ENCODE measurements around the gene HLA-DOB.

HLA-DOB gene

GRCh38 chr6:32843331-32843978, 26.7 kb upstream of the HLA-DOB start:
- no peak for DNase-seq (ENCODE audit: low spot score)

DNA sequence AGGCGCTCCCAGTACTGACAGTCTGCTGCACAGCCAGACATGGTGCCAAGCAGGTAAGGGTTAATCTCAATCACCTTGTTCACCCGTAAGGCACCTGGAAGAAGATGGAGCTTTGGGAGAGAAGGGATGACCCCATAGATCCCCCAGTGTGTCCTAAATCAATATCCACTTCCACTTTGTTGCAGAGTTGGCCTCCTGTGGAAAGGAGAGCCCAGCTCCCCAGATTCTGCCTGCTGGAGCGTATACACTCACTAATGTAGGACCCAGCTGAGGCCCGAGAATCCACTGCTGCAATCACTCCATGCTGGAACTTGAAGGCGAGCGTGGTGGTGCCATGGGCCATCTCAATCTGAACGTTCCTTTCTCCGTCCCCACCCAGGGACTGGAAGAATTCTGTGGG, 25.9 kb upstream of the HLA-DOB start:
- DNase-seq (ENCODE audit: low spot score), result no peak

DNA sequence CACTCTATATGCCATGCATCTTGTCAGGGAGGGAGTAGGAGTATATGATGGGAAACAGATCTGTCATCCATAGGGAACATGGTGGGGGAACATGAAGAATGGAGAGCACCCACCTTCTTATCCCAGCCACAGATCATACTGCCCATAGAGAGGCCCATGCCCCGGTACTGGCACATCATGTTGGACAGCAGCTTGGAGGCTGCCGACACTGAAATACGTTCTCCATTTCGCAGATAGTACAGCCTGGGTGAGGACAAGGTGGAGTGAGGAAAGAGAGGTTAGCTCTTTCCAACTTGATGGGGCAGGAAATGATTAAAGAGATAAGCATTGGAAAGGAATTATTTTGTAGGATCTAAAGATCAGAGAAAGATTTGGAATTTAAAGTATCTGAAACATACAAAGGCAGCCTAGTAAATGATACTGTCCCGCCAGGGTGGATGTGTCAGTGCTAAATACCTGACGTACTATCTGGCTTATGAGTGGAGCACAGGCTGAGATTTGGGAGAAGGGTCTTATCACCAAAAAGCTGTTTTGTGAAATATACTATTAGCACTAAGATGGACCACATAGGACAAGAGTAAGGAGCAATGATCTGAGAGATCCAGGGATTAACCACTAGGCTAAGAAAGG, 25.3 kb upstream of the HLA-DOB start:
- no peak for DNase-seq (ENCODE audit: low spot score)

DNA sequence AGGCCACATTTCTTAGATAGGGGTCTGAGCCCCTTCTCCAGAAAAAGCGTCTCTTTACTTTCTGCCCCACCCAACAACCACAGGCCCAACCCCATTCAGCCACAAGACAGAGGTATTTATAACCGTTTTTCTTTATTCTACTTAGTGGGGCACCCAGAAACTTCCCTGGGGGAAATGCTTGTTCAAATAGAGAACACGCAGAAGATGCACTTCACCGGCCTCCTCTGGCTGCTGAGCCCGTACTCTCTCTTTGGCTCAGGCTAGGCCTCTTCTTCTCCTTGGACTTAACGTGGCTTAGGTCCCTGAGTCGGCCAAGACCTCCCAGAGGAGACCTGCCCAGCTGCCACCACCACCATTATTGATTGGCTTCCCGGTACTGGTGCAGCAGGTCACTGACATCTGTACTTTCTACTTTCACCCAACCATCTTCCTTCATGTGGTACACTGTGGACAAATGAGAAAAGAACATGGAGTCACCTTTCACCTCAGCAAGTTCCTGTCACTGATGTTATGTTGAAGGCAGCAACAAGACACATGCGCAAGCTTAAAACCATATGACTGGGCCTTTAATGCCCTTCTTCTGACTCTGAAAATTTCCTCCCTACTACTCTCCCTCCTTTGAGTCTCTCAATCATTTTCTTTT, 23.9 kb upstream of the HLA-DOB start:
- no peak for DNase-seq (ENCODE audit: low spot score)

GRCh38 chr6:32839356-32839755, 22.6 kb upstream of the HLA-DOB start:
- no peak for DNase-seq (ENCODE audit: low spot score)

DNA sequence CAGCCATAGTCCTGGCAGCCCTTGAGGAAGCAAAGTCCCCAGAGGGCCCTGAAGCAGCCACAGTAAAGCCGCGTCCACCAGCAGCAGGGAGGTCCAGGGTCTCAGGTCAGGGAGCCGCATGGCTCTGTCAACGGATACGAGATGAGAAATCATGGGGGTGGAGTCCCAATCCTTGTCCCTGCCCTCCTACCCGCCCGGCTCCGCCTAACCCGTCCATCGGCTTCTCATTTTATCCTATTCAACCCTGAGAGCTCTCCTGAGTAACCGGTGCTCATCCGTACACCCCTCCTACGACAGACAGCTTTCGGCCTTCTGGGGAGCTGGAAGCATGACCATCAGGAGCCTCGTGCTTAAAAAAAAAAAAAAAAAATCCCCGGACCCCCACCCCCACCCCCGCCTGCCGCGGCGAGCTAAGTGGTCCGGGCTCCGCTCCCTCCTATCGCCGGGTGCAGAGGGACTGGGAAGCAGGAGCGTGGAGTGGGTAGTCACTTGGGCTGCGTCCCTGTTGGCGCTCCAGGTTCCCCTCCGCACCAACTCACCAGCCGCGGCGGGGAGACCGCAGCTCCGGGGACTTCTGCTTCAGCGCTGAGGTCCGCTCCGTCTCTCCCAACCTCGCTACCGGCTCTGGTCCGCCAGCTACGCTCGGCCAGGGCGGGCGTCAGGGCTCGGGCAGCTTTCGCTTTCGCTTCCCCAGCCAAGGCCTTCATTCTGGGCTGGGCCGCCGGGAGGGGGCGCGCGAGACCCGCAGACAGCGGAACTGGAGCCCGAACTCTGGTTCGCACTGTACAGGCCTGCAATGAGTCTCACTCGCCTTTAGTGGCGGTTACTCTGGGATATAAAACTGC, 21.5 kb upstream of the HLA-DOB start, which contains the start of gene TAP2:
Gene TAP2, minus strand, starts transcription at position 626 of the 845 bp plus-strand sequence. Its CDS starts 506 bp downstream, at position 120.
- DNase-seq (ENCODE audit: low spot score), result peak; percentile 95

DNA sequence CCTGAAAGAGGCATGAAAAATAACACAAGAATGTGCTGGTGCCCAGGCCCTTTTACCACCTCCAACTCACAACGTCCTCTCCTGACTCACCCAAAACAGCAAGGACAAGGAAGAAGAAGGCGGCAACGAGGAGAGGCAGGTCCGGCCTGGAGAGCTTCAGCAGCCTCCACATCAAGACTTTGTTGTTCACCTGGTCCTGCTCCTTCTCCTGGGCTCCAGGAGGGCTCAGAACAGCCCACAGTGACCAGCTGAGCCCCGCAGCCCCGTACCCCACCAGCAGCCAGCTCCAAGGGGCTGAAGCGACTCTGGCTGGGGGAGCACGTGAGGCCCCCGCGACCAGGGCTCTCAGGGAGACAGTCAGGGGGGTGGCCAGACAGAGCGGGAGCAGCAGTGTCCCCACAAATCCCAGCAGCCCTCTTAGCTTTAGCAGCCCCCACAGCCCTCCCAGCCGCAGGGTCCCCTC, 20.9 kb upstream of the HLA-DOB start:
- no peak for DNase-seq (ENCODE audit: low spot score)

GRCh38 chr6:32836873-32837272, 20.1 kb upstream of the HLA-DOB start:
- no peak for DNase-seq (ENCODE audit: low spot score)

DNA sequence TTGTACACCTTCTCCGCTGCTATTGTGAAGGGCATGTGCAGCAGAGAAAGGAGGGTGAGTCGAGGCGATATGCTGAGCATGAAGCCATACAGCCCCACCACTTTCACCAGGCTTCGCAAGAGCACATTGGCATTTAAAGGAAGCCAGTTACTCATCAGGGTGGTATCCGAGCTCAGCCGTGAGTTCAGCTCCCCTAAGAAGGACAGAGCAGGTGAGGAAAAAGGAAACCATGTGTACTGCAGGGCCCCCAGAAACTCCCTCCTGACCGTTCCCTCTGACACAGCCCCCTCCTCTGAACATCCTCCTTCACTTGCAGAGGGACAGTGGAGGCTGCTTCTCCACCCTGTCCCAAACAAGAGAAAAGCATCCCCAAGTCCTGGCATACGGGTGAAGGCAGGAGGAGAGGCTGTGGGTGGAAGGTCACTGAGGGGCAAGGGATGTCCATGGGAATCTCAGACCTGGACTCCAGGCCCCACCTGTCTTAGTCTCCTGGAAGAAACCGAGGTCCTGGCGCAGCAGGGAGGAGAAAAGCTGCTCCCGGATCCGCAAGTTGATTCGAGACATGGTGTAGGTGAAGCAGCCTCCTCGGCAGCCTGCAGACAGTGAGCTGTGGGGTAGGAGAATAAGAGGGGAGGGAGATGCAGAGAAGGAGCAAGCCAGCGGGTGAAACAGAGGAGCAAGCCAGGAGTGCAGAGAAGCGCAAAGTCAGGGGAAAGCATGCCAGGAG, 18.5 kb upstream of the HLA-DOB start:
- no peak for DNase-seq (ENCODE audit: low spot score)

GRCh38 chr6:32833664-32834063, 16.9 kb upstream of the HLA-DOB start:
- no peak for DNase-seq (ENCODE audit: low spot score)

- no peak for DNase-seq (ENCODE audit: low spot score)
These were observed 15.7 kb upstream of the HLA-DOB start for GRCh38 chr6:32832535-32832934.

- no peak for DNase-seq (ENCODE audit: low spot score)
These were observed 14.1 kb upstream of the HLA-DOB start for GRCh38 chr6:32830936-32831335.

DNA sequence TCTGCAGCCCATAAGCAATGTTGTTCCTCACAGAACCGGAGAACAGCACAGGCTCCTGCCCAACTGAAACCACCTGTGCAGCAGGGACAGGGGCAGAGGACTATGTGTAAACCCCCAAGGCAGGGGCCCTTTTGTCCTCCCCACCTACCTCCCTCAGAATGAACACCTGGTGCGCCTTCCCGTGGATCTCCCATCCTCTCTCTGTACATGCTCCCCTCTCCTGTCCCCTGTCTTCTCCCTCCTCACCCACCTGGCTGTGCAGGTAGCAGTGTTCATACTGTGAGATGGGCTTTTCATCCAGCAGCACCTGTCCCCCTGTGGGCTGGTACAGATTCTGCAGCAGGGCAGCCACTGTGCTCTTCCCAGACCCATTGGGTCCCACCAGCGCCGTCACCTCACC, 13.2 kb upstream of the HLA-DOB start:
- no peak for DNase-seq (ENCODE audit: low spot score)

- no peak for DNase-seq (ENCODE audit: low spot score)
These were observed 12.7 kb upstream of the HLA-DOB start for GRCh38 chr6:32829495-32829894.

DNA sequence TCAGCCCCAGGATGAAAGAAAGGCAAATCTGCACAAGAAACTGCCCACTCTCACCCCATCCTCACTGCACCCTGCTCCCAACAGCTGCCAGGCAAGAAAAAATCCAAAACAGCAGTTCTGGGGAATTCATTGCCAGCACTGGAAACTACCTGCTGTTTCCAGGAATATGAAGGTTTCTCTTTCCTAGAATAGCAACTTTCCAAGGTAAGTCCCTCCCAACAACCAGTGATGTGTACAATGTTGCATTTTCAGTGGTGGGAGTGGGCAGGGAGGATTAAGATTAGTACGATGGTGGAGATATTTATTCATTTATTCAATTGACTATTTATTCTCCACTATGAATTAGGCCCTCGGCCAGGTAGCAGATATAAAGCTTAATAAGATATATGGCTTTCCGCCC, 10.2 kb upstream of the HLA-DOB start:
- no peak for DNase-seq (ENCODE audit: low spot score)

DNA sequence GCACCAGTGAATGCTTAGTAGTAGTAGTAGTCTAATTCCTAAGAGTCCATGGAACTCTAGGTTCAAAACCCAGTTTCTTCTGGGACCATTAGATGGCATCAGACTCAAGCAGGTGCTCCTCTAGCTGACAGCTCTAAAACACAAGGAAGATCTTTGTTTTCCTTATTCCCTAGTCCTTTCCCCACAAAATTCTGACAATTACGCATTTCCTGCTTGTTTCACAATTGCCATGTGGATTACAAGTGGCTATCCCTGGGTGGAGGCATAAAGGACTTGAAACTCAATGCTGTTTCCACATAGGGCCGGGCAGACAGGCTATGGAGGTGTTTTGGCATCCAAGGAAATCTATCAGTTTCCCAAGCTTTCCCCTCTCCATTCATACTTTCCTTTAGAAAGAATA, 9.2 kb upstream of the HLA-DOB start:
- peak; percentile 33 for DNase-seq (ENCODE audit: low spot score)

- no peak for DNase-seq (ENCODE audit: low spot score)
These were observed 2.9 kb upstream of the HLA-DOB start for GRCh38 chr6:32819729-32820128.

DNA sequence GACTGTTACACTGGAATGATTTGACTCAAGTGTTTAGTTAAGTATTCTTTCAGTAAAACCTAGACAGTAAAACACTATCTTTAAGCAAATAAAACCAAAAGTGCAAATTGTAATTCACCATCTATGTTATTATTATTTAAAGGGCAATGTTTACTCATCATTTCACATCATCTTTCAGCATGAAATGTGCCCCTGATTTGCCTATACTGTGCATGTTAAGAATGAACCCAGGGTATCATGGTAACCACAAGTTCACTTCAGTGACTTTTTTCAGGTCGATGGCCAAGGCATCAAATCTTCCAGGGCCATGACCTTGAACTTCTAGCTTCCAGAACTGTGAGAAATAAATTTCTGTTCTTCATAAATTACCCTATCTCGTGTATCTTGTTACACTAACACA, 2.1 kb upstream of the HLA-DOB start:
- DNase-seq (ENCODE audit: low spot score), result no peak

GRCh38 chr6:32815996-32816395, 806 bp downstream of the HLA-DOB start:
- DNase-seq (ENCODE audit: low spot score), result no peak

GRCh38 chr6:32815115-32815514, 1.7 kb downstream of the HLA-DOB start:
- DNase-seq (ENCODE audit: low spot score), result no peak

- no peak for DNase-seq (ENCODE audit: low spot score)
These were observed 2.7 kb downstream of the HLA-DOB start for GRCh38 chr6:32814145-32814544.

DNA sequence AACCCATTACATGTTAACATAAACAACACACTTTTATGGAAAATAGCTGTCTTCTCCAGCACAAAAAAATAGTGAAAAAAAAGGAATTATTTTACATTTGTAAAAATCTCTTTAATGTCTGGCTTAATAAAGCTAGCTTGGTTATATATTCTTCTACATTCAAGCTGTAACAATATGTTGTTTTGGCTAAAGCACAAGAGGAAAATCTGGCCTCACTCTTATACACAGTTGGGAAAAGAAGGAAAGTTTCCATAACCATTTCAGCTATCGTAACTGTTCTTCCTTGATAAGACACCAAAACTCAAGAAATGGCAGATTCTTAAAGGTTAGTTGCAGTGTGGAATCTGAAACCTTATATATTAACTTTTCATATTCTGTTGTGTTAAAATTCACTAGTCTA, 7.6 kb downstream of the HLA-DOB start:
- DNase-seq (ENCODE audit: low spot score), result no peak
